Measurements from ENCODE around the gene SLC6A6. TPM values are rescaled to one million over a fixed set of nuclear protein-coding genes. Genes with fewer than 3 reads are reported as not detected.
A peak's percentile ranks its signal among the peaks of the same experiment; 100 is the strongest.

SLC6A6 gene
- total and polyA plus RNA-seq, 8 donors = 3.0 to 36.7 (median 19.7) TPM

DNA sequence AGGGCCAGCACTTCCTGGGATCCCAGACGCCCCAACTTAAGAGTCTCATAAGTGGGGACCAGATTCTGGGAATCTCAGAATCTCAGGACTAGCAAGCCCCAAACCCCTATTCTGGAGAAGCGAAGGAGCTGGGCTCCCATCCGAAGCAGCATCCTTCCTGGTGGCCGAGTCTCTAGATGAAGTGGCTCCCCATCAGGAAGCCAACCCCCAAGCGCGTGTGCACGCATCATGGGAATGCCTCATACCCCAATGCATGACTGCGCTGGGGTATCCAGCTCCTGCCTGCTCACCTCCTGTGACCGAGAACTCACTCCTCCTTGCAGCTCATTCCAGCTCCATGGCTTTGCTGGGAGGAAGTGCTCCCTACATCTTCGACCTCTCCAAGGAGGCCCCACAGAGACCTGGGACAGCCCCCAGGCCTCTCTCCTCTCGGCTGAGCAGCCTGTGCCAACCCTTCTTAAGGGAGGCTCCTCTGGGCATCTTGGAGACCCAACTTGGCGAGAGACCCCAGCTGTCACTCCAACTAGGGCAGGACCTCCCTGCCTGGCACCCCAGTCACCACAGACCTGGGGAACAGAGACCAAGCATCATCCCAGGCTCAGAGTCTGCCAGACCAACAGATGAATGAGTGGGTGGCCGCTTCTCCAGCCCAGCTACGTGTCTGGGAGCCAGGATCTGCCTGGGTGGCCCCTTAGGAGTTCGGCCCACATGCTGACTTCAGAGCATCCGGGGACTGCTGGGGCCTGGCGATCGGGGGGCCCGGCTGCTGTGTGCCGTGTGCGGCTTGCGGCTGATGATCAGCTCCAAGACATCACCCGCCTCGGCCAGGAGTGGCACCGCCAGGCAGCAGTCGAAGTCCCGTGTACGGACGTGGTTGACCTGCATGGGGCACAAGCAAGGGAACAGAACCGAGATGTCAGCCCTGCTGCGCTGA lies 90.8 kb downstream of the SLC6A6 start:
- intact Hi-C loops (cut with DNase I; ENCODE audit: low total_unique reads) = no loop called here
- peak in 1 of 2 donors; percentile 26 for DNase-seq

DNA sequence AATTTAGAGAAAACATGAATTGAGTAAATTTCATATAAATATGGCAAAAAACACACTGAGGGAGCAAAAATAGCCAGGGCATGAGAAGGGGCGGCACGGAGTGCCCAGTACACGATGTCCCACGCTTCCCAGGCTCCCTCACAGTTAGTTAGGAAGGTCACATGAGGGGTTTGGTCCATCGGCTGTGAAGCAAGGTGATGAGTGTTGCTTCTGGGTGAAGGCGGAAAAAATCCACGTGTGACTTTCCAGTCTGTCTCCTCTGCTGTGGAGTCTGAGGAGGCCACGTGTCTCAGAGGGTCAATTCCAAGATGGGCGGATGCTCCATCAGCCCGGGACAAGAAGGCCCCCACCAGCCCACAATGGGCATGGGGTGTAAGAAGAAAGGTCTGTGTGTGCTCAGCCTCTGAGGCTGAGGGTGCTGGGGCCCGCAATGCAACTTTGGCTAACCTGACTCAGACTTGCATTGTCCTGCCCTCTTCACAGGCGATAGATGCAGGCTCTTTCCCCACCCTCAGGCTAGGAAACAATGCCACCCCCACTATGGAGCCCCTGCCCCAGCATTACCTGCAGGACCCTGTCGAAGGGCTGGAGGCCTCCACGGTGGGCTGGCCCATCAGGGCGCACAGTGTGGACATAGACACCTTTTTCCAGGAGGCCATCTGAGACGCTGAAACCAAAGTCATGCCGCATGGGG lies 92.0 kb downstream of the SLC6A6 start:
- Histone ChIP-seq H3K27ac (no peak overlapping the region), H3K9me3 (no peaks in the 10 kb centered on the region), H3K27me3 (no peaks in the 10 kb centered on the region), H3K4me1 (no peaks in the 10 kb centered on the region), H3K36me3 (peaks cover 0 to 11% (median 10%) of the 10 kb centered on the region in 4 donors), H3K4me3 (no peak overlapping the region)
- no peak for DNase-seq
- TF ChIP-seq POLR2AphosphoS5 (IDR thresholded peaks at IDR 0.05) (no peak), EP300 (IDR thresholded peaks at IDR 0.05) (no peak), POLR2A (IDR thresholded peaks at IDR 0.05) (no peak)
- TF ChIP-seq, protein P1, sequence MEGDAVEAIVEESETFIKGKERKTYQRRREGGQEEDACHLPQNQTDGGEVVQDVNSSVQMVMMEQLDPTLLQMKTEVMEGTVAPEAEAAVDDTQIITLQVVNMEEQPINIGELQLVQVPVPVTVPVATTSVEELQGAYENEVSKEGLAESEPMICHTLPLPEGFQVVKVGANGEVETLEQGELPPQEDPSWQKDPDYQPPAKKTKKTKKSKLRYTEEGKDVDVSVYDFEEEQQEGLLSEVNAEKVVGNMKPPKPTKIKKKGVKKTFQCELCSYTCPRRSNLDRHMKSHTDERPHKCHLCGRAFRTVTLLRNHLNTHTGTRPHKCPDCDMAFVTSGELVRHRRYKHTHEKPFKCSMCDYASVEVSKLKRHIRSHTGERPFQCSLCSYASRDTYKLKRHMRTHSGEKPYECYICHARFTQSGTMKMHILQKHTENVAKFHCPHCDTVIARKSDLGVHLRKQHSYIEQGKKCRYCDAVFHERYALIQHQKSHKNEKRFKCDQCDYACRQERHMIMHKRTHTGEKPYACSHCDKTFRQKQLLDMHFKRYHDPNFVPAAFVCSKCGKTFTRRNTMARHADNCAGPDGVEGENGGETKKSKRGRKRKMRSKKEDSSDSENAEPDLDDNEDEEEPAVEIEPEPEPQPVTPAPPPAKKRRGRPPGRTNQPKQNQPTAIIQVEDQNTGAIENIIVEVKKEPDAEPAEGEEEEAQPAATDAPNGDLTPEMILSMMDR (IDR thresholded peaks at IDR 0.05) = no peak
- 87 to 91% (median 89%) methylated on average over 17 of the region's 17 CpGs for WGBS, 5 donors
- intact Hi-C loops (cut with DNase I; ENCODE audit: low total_unique reads) = no loop called here

More for the DNA sequence above, 90.8 kb downstream of the SLC6A6 start:
- Histone ChIP-seq H3K9me3 (no peaks in the 10 kb centered on the region), H3K27me3 (no peaks in the 10 kb centered on the region), H3K36me3 (peaks cover 0 to 23% (median 16%) of the 10 kb centered on the region in 4 donors), H3K4me3 (no peak overlapping the region), H3K27ac (no peak overlapping the region), H3K4me1 (peaks cover 0 to 6% (median 0%) of the 10 kb centered on the region in 4 donors)
- TF ChIP-seq POLR2A (IDR thresholded peaks at IDR 0.05) (no peak), POLR2AphosphoS5 (IDR thresholded peaks at IDR 0.05) (no peak), EP300 (IDR thresholded peaks at IDR 0.05) (no peak)
- TF ChIP-seq, protein P1 (IDR thresholded peaks at IDR 0.05) = no peak
- 81 to 90% (median 85%) methylated on average over 20 to 31 of the region's 31 CpGs for WGBS, 5 donors

- Histone ChIP-seq H3K27me3 (no peaks in the 10 kb centered on the region), H3K9me3 (no peaks in the 10 kb centered on the region), H3K27ac (no peak overlapping the region), H3K4me1 (no peaks in the 10 kb centered on the region), H3K36me3 (peaks cover 0 to 10% (median 6%) of the 10 kb centered on the region in 4 donors), H3K4me3 (no peak overlapping the region)
- intact Hi-C loops (cut with DNase I; ENCODE audit: low total_unique reads) = no loop called here
- whole genome bisulfite sequencing, 5 donors = 80 to 90% (median 89%) methylated on average over 5 of the region's 5 CpGs
- no peak for DNase-seq
- no peak for TF ChIP-seq EP300 (IDR thresholded peaks at IDR 0.05)
- TF ChIP-seq, protein P1 (IDR thresholded peaks at IDR 0.05) = no peak
Observed at GRCh38 chr3:14494973-14495300, 92.5 kb downstream of the SLC6A6 start.

DNA sequence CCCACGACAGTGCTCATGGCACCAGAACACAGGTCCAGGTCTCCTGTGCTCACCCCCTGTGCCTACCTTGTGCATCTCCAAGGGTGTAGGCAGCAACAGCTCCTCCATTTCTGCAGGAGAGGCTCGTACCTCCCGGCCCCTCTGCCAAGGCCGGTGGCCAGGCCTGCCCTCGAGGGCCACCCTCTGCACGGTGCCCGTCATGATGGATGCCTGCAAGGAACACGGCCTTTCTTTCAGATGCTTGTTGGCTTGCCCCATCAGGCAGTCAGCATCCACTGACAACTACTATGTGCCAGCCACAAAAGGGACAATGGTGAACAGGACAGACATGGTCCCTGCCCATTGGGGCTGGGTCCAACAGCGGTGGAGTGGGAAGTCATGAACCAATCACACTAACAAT lies 93.9 kb downstream of the SLC6A6 start:
- 89 to 95% (median 95%) methylated on average over 9 of the region's 9 CpGs for whole genome bisulfite sequencing, 5 donors

More for the DNA sequence above, 93.9 kb downstream of the SLC6A6 start:
- intact Hi-C loops (cut with DNase I; ENCODE audit: low total_unique reads) = no loop called here
- TF ChIP-seq POLR2A (IDR thresholded peaks at IDR 0.05) (no peak), EP300 (IDR thresholded peaks at IDR 0.05) (no peak)
- TF ChIP-seq, protein P1 (IDR thresholded peaks at IDR 0.05) = no peak
- peaks cover 0 to 6% (median under 1%) of the 10 kb centered on the region in 4 donors for H3K9me3 ChIP-seq
- no peaks in the 10 kb centered on the region for H3K27me3 ChIP-seq
- DNase-seq = no peak
- H3K27ac ChIP-seq = no peak overlapping the region
- no peaks in the 10 kb centered on the region for H3K4me1 ChIP-seq
- peaks cover 0 to 10% (median 3%) of the 10 kb centered on the region in 4 donors for H3K36me3 ChIP-seq
- H3K4me3 ChIP-seq = no peak overlapping the region

Data from stomach (tissue), 9 donors.